Activated CD4-positive, alpha-beta T cell treated with anti-CD3 and anti-CD28 coated beads for 36 hours (primary cell): ENCODE measurements around the gene ZPR1. TPM values are rescaled to one million over a fixed set of nuclear protein-coding genes. Genes with fewer than 3 reads are reported as not detected.
"Not testable (repeated sequence)": the region's sequence is repeated elsewhere in the genome, so short reads cannot be mapped to it uniquely, and the experiment has no call there.

Experiments used
- ATAC-seq: fragments of 200-7000 bp; cut with Tn5 transposase; one replicate; pipeline ENCODE4 v1.10.0; 2021; ENCODE audit warnings: mild to moderate bottlenecking, moderate library complexity
- CTCF ChIA-PET: fragments of 350-600 bp; sonication (Branson Sonifier 250); formaldehyde crosslinking; loops from one replicate; lab custom pipeline; 2021; ENCODE audit warnings: antibody characterized with exemption; lab: Charles Lee
- POLR2A ChIA-PET: fragments of 350-600 bp; sonication (Branson Sonifier 250); formaldehyde crosslinking; loops from one replicate; lab custom pipeline; 2021; ENCODE audit warnings: antibody characterized with exemption, inconsistent platforms; lab: Charles Lee
- DNase-seq: peaks from one replicate; pipeline ENCODE4 v3.0.0-alpha.2; 2020
- H3K27ac Mint-ChIP-seq: one replicate; pipeline ENCODE4 v1.8.0; 2021; ENCODE audit warnings: mixed read lengths
- H3K27me3 Mint-ChIP-seq: one replicate; pipeline ENCODE4 v1.8.0; 2021; ENCODE audit warnings: mixed read lengths
- H3K36me3 Mint-ChIP-seq: one replicate; pipeline ENCODE4 v1.8.0; 2021; ENCODE audit warnings: low read depth, mixed read lengths
- H3K4me1 Mint-ChIP-seq: one replicate; pipeline ENCODE4 v1.8.0; 2021; ENCODE audit warnings: mixed read lengths
- H3K4me3 Mint-ChIP-seq: one replicate; pipeline ENCODE4 v1.8.0; 2021; ENCODE audit warnings: mild to moderate bottlenecking, moderate library complexity, mixed read lengths
- H3K9me3 Mint-ChIP-seq: one replicate; pipeline ENCODE4 v1.8.0; 2021; ENCODE audit warnings: low read depth, mixed read lengths
- intact Hi-C, 2 experiments: fragments of 100-400 bp; cut with DNase I in 1 of 2; cut with micrococcal nuclease in 1 of 2; formaldehyde crosslinking; loops; one replicate each; pipeline versions ENCODE4 v1.14.2 to v1.15.1; 2022 to 2024; cut with DNase I, micrococcal nuclease
- total RNA-seq, 2 experiments: library from RNA; stranded (reverse); gene quantifications; one replicate each; pipeline ENCODE4 v1.2.3, GENCODE V29; 2021

Gene ZPR1
- total RNA-seq, 2 experiments from 2014 or later, result 88.8 to 106 TPM

DNA sequence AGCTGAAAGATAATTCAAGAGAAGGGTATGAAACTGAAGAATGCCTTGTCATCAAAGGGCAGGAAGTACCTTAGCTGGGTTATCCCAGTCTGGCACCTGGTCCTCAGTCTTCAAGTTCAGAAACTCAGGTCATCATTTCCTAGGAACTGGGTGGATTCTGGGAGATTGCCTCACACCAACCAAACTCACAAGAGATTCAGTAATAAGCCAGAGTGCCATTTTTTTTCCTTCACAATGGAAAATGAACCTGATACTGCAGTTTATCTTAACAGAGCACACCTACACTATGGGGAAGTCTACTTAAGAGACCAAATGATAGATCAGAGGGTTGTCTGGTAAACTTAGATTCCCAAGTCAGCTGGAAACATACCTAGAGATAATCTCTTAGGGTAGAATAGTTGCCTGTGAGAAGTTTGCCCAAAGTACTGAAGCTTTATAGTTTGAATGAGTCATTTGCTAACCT is 11.3 kb downstream of the ZPR1 start:
- intact Hi-C loops, result no loop called here
- ATAC-seq (peak; percentile 19), DNase-seq (no peak)
- H3K36me3 Mint-ChIP-seq, result peaks cover 62% of the 10 kb centered on the region
- H3K27me3 Mint-ChIP-seq, result no peaks in the 10 kb centered on the region
- peak overlapping the region; percentile 78 for H3K27ac Mint-ChIP-seq
- peaks cover 74% of the 10 kb centered on the region for H3K4me1 Mint-ChIP-seq
- ChIA-PET POLR2A (interaction anchor here (0.5 to 1.0 kb wide), 3 partner anchors 10 to 453 kb away, joined by 3 to 4 read pairs (median 3); no protein-coding TSS in a partner anchor), CTCF (interaction anchor here (2.2 to 3.8 kb wide), 2 partner anchors 11 to 14 kb away, joined by 9 to 25 read pairs; partner anchors contain the start of genes APOA5 and ZPR1)
- no peaks in the 10 kb centered on the region for H3K9me3 Mint-ChIP-seq
- H3K4me3 Mint-ChIP-seq, result no peak overlapping the region

DNA sequence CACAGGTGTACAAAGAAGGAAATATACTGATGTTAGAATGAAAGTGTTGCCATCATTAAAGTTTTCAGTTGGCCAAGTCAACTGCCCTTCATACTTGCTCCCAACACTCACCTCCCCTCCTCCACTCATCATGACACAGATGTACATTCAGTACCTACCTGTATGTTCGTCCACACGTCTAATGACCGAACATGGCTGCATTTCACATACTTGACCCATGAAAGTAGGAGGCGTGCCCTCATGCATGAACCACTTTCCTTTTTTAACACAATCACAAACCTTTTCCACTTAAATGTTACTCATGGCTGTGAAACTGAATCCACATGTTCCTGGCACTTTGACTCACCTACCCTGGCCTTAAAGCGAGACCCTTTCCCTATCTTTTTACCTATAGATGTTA is 11.8 kb downstream of the ZPR1 start:
- Mint-ChIP-seq H3K4me1 (peaks cover 74% of the 10 kb centered on the region), H3K27ac (peak overlapping the region; percentile 78), H3K9me3 (no peaks in the 10 kb centered on the region), H3K36me3 (peaks cover 58% of the 10 kb centered on the region), H3K27me3 (no peaks in the 10 kb centered on the region), H3K4me3 (no peak overlapping the region)
- intact Hi-C loops, result no loop called here
- CTCF ChIA-PET, result interaction anchor here (2.2 to 3.8 kb wide), 3 partner anchors 11 to 15 kb away, joined by 9 to 25 read pairs (median 21); partner anchors contain the start of genes APOA5 and ZPR1
- DNase-seq (no peak), ATAC-seq (peak; percentile 0)
- POLR2A ChIA-PET, result interaction anchor here (1.0 kb wide), 1 partner anchor 454 kb away, joined by 3 read pairs; no protein-coding TSS in a partner anchor

DNA sequence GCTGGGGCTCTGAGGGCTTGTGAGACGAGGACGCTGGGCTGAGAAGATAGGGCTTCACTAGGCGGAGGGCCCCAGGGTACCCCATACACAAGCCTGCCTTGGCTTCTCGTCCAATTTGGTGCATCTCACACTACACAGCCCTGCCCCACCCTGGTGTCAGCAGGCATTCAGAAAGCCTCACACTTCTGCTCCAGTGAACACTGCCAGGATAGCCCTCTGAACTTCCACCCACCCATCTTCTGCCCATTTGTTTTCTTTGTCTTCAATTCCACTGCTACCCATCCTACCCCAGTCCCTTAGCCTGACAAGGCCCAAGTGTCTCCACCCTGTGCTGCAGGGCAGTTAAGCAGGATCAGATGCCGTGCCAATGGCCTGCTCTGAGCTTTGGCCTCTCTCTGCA is 13.2 kb downstream of the ZPR1 start:
- CTCF ChIA-PET, result interaction anchor here (0.6 to 3.8 kb wide), 3 partner anchors 12 to 39 kb away, joined by 3 to 25 read pairs (median 21); partner anchors contain the start of genes APOA5 and ZPR1
- H3K9me3 Mint-ChIP-seq, result no peaks in the 10 kb centered on the region
- H3K27ac Mint-ChIP-seq, result no peak overlapping the region
- intact Hi-C loops, result loop anchor here (5.0 kb wide), 6 partner anchors 78 to 1272 kb away; partner anchors contain the start of genes CADM1 (in 1 of the 2), CEP164 (in 1 of the 2), PAFAH1B2 (in 1 of the 2) and PCSK7 (in 1 of the 2)
- no peaks in the 10 kb centered on the region for H3K27me3 Mint-ChIP-seq
- H3K4me1 Mint-ChIP-seq, result peaks cover 70% of the 10 kb centered on the region
- DNase-seq, result no peak
- H3K36me3 Mint-ChIP-seq, result peaks cover 55% of the 10 kb centered on the region
- POLR2A ChIA-PET, result no interaction called here
- no peak for ATAC-seq
- no peak overlapping the region for H3K4me3 Mint-ChIP-seq

DNA sequence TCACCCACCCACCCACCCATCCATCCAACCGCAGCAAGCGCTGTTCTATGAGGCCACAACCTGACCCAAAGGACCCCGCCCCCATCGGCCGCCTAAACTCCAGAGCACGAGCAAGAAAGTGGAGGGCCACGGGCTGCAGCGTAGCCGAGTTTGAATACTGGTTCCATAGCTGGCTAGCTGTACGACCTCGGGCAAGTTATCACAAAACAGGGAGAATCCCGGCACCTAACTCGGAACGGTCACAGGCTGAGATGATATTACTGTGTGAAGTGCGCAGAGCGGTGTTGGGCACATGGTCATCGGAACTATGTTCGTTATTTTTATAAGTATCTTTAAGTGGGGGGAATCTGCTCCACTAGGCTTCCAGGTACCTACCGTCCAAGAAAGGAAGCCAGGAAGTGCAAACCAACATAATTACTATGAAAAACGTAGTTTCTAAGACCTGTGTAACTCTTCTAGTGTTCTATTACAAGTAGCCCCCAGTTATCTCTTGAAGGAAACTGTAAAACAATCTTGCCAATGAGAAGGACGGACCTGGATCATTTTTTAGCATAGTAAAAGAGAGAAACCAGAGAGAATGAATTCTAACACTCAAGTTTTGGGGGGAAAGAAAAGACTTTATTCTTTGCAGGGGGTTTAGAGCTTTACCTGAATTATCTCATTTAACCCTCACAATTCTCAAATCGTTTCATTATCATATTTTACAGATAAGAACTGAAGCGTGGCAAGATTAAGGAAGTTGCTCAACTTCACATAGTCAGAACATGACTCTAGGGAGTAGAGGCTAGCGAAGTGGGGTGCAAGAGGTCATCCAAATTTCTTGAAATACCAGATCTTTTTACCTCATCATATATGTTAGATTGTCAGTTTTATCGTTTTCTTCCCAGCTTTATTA is 14.4 kb downstream of the ZPR1 start:
- intact Hi-C loops, result loop anchor here (1.0 to 5.0 kb wide), 12 partner anchors 15 to 1271 kb away; partner anchors contain the start of genes PAFAH1B2 (in 2 of the 2), PCSK7 (in 2 of the 2), RNF214 (in 2 of the 2) and ZPR1 (in 2 of the 2)
- Mint-ChIP-seq H3K4me3 (peak overlapping the region; percentile 95), H3K27ac (peak overlapping the region; percentile 98), H3K4me1 (peaks cover 64% of the 10 kb centered on the region), H3K36me3 (peaks cover 50% of the 10 kb centered on the region), H3K9me3 (no peaks in the 10 kb centered on the region), H3K27me3 (no peaks in the 10 kb centered on the region)
- POLR2A ChIA-PET, result no interaction called here
- CTCF ChIA-PET, result interaction anchor here (0.6 to 3.7 kb wide), 6 partner anchors 10 to 293 kb away, joined by 4 to 21 read pairs (median 5); partner anchors contain the start of gene APOA5
- no peak for ATAC-seq
- DNase-seq, result no peak

DNA sequence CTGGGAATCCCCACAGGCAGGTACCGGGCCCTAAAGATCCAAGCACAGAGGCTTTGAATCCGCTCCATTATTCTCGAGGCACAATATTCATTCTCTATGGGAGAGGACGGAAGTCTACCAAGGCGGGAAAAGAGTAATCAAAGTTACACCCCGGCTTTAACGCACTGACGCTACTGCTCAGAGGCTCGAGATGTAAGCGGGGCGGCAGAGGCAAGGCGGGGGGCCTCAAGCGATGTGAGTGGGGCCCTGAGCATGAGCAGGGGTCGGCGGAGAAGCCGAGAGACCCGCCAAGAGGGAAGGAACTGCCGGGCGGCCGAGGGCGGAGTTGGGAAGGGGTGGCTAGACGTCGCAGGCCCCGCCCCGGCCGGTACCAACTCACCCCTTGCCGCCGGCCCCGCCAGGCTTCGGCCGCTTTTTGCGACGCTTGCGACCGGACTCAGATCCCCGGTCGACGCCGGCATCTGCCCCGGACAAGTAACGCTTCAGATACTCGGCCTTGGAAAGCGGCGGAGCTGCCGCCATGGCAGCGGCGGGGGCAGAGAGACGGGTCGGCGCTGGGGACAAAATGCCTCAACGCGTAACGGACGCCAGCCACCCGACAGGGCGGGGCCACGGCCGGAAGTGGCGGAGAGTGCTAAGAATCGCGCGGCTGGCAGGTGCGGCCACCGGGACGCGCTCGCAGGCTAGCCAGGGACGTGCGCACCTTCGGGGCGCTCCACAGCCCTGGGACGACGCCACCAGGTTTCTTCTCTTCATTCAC is 15.2 kb downstream of the ZPR1 start, which contains the start of gene BUD13:
BUD13 (minus strand) TSS at position 545 of the 760 bp plus-strand sequence; CDS start at position 522, 23 bp downstream.
- ATAC-seq, result peak; percentile 91
- Mint-ChIP-seq H3K4me3 (peak within 1 kb of the TSS; percentile 95), H3K9me3 (no peaks in the 10 kb centered on the region), H3K4me1 (peaks cover 56% of the 10 kb centered on the region), H3K27ac (peak within 1 kb of the TSS; percentile 98), H3K36me3 (peaks cover 44% of the 10 kb centered on the region), H3K27me3 (no peaks in the 10 kb centered on the region)
- peak; percentile 97 for DNase-seq
- ChIA-PET CTCF (interaction anchor here (0.6 to 3.7 kb wide), 9 partner anchors 10 to 653 kb away, joined by 3 to 21 read pairs (median 4); partner anchors contain the start of gene APOA5), POLR2A (interaction anchor here (1.0 kb wide), 1 partner anchor 15 kb away, joined by 3 read pairs; the partner anchor contains the start of gene ZPR1)
- intact Hi-C loops, result loop anchor here (1.0 to 5.0 kb wide), 12 partner anchors 16 to 1270 kb away; partner anchors contain the start of genes PAFAH1B2 (in 2 of the 2), PCSK7 (in 2 of the 2), RNF214 (in 2 of the 2) and ZPR1 (in 2 of the 2)

DNA sequence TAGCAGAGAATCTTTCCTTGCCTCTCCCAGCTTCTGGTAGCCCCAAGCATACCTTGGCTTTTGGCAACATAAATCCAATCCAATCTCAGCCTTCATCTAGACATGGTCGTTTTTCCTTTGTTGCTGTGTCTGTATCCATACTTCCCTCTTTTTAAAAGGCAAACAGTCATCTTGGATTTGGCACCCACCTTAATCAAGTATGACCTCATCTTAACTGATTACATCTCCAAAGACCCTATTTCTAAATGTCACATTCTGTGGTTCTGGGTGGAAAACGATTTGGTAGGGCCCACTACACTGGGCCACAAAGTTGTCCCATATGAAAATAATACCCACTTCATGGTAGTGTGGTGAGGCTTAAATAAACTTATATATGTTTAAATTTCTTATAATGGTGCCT is 15.9 kb downstream of the ZPR1 start:
- POLR2A ChIA-PET, result interaction anchor here (1.0 kb wide), 1 partner anchor 16 kb away, joined by 3 read pairs; the partner anchor contains the start of gene ZPR1
- CTCF ChIA-PET, result interaction anchor here (0.6 to 3.7 kb wide), 9 partner anchors 11 to 654 kb away, joined by 3 to 21 read pairs (median 4); partner anchors contain the start of gene APOA5
- Mint-ChIP-seq H3K36me3 (peaks cover 38% of the 10 kb centered on the region), H3K4me3 (peak overlapping the region; percentile 95), H3K9me3 (no peaks in the 10 kb centered on the region), H3K27me3 (no peaks in the 10 kb centered on the region), H3K4me1 (peaks cover 49% of the 10 kb centered on the region), H3K27ac (peak overlapping the region; percentile 75)
- no peak for DNase-seq
- ATAC-seq, result no peak
- intact Hi-C loops, result loop anchor here (5.0 kb wide), 6 partner anchors 80 to 1270 kb away; partner anchors contain the start of genes CADM1 (in 1 of the 2), CEP164 (in 1 of the 2), PAFAH1B2 (in 1 of the 2) and PCSK7 (in 1 of the 2)

DNA sequence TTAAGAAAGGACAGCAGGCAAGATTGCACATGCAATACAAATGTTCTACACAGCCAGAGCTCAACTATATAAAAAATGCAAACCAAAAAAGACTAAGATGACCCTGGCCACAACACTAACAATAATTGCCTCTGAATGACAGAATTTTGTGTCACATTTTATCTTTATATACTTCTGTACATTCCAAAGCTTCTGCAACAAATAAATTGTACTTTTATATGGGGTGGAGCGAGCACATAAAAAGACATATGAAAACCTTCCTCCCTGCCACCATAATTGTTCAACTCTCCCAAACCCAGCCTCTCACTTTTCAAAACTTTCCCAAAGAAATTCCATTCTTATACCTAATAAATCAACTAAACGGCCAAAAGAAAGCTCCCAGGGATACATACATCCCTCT is 25.7 kb downstream of the ZPR1 start:
- H3K4me3 Mint-ChIP-seq, result no peak overlapping the region
- ChIA-PET POLR2A (no interaction called here), CTCF (no interaction called here)
- DNase-seq (no peak), ATAC-seq (no peak)
- H3K9me3 Mint-ChIP-seq, result no peaks in the 10 kb centered on the region
- H3K4me1 Mint-ChIP-seq, result peaks cover 9% of the 10 kb centered on the region
- no peak overlapping the region for H3K27ac Mint-ChIP-seq
- intact Hi-C loops, result no loop called here
- H3K27me3 Mint-ChIP-seq, result no peaks in the 10 kb centered on the region
- H3K36me3 Mint-ChIP-seq, result peaks cover 47% of the 10 kb centered on the region

DNA sequence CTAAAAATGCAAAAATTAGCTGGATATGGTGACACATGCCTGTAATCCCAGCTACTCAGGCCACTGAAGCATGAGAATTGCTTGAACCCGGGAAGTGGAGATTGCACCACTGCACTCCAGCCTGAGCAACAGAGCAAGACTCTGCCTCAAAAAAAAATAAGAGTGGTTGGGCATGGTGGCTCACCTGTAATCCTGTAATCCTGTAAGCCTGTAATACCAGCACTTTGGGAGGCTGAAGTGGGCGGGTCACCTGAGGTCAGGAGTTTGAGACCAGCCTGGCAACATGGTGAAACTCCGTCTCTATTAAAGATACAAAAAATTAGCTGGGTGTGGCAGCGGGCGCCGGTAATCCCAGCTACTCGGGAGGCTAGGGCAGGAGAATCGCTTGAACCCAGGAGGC is 31.8 kb downstream of the ZPR1 start:
- CTCF ChIA-PET, result interaction anchor here (0.9 to 1.8 kb wide), 2 partner anchors 13 to 23 kb away, joined by 3 to 5 read pairs; no protein-coding TSS in a partner anchor
- H3K9me3 Mint-ChIP-seq, ATAC-seq, H3K27ac Mint-ChIP-seq, H3K4me3 Mint-ChIP-seq, DNase-seq, intact Hi-C loops, H3K4me1 Mint-ChIP-seq, POLR2A ChIA-PET, H3K27me3 Mint-ChIP-seq: not testable (repeated sequence)
- H3K36me3 Mint-ChIP-seq, result peaks cover 51% of the 10 kb centered on the region

DNA sequence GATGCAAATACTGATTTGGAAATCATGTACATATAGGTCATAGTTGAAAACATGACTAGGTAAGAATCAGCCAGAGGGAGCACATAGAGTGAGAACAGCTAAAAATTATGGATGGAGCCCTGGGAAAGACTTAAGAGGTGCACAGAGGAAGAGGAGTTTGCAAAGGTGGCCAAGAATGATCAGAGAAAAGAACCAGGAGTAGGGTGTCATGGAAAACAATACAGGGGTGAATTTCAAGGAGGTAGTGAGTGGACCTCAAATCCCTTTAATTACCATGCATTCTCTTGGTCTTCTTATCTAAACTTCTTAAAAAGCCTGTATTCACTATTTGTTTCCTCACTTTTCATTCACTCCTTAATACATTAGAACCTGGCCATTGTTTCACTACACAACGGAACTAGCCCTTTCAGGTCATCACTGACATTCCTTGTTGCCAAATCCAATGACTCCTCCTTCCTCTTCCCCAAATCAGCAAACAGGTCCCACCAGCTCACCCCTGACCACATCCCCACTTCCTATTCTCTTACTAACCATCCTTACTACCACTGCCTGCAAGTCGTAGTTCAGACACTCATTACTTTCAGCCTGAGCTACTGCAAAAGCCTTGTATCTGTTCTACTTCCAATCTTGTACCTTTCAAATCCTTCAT is 37.6 kb downstream of the ZPR1 start:
- intact Hi-C loops, result no loop called here
- CTCF ChIA-PET, result interaction anchor here (0.7 to 1.5 kb wide), 6 partner anchors 12 to 477 kb away, joined by 3 to 4 read pairs (median 3); no protein-coding TSS in a partner anchor
- POLR2A ChIA-PET, result interaction anchor here (0.6 kb wide), 1 partner anchor 243 kb away, joined by 3 read pairs; no protein-coding TSS in a partner anchor

DNA sequence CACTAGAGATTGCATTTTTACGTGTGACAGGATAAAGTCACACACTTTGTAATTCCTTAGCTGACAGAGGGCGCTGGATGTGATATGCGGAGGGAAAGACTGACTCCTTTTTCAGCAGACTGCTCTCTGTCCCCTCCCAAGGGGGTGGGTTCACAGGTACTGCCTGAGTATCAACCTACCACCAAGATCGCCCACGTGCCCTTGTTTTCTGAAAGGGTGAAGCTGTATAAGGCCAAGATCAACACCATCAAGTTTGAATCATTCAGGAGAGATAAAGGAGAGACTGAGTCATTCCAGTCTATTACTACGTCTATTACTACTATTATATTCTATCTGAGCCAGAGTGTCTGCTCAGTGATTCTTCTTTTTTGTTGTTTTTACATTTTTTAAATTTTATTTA is 45.7 kb downstream of the ZPR1 start:
- H3K9me3 Mint-ChIP-seq, result no peaks in the 10 kb centered on the region
- POLR2A ChIA-PET, result no interaction called here
- peak; percentile 37 for ATAC-seq

More for the DNA sequence above, 37.6 kb downstream of the ZPR1 start:
- DNase-seq, result no peak
- Mint-ChIP-seq H3K36me3 (peaks cover 35% of the 10 kb centered on the region), H3K27ac (no peak overlapping the region), H3K4me1 (no peaks in the 10 kb centered on the region), H3K27me3 (no peaks in the 10 kb centered on the region), H3K9me3 (no peaks in the 10 kb centered on the region), H3K4me3 (no peak overlapping the region)
- ATAC-seq, result no peak

More for the DNA sequence above, 45.7 kb downstream of the ZPR1 start:
- Mint-ChIP-seq H3K36me3 (peaks cover 8% of the 10 kb centered on the region), H3K27me3 (no peaks in the 10 kb centered on the region), H3K27ac (no peak overlapping the region), H3K4me1 (peaks cover 6% of the 10 kb centered on the region), H3K4me3 (no peak overlapping the region)
- intact Hi-C loops, result no loop called here
- CTCF ChIA-PET, result interaction anchor here (1.7 to 2.6 kb wide), 2 partner anchors 9 to 12 kb away, joined by 10 to 23 read pairs; no protein-coding TSS in a partner anchor
- DNase-seq, result no peak
